ENCODE measurements around the gene PRPS1L1. TPM values are rescaled to one million over a fixed set of nuclear protein-coding genes. Genes with fewer than 3 reads are reported as not detected.

The PRPS1L1 gene
- total RNA-seq, 1 donor from 2014 or later: not detected

DNA sequence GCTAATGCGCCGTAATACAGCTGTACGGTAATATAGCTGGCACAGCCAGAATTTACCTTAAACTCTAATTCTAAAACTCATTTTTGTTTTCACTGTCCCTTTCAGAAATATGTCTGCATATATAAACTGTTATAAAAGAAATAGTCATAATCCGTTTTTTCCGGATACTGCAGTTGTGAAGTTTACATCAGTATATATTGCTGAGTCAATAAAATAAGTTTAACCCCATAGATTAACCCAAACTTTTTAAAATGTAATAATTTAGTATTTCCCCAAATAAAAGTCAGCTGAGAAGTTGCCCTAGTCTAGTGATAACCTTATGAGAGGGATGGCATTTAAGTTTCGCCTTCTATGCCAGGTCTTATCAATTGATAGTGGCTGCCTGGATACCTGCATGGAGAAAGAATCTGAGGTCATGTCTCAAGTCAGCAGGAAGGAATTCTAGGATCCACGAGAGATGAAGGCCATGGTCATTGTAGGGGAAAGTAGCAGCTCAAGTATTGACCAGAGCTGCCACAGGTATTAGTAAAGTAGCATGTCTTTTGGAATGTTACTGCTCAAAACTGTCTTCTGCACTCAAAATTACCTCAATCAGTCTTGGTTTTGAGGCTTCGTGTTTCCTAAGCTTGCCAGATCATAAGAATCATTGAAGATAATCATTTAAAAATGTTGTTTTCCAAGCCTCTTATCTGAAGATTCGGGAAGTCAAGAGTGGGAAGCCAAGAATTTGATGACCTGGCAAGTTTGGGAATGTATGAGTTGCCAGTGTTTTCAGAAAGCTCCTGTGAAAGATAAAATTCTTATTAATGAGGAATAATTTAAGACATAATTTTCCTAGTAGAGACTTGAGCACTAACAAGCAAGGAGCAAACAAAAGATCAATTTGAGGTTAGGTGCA, 10.8 kb downstream of the PRPS1L1 start:
- no peak for DNase-seq (ENCODE audit: low read depth in 2 of 2)

GRCh38 chr7:18013936-18014335, 13.7 kb downstream of the PRPS1L1 start:
- no peak for DNase-seq (ENCODE audit: low read depth in 2 of 2)

DNA sequence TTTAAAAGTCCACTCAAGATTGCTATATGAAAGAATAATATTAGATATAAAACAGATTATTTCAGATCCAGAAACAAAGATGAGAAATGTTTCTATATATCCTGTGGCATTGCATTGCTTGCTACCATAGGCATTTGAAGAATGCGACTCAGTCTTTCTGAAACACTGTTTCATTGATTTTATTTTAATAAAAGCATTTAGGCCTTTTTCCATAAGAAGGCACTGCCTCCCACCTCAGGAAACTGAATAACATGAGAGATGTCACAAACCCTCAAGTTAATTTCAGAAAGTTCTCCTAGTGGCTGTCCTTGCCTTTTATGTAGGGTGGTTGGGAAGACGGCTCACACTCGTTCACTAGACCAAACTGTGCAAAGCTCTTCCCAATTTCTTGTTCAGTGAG, 23.3 kb downstream of the PRPS1L1 start:
- no peak for DNase-seq (ENCODE audit: low read depth in 2 of 2)

DNA sequence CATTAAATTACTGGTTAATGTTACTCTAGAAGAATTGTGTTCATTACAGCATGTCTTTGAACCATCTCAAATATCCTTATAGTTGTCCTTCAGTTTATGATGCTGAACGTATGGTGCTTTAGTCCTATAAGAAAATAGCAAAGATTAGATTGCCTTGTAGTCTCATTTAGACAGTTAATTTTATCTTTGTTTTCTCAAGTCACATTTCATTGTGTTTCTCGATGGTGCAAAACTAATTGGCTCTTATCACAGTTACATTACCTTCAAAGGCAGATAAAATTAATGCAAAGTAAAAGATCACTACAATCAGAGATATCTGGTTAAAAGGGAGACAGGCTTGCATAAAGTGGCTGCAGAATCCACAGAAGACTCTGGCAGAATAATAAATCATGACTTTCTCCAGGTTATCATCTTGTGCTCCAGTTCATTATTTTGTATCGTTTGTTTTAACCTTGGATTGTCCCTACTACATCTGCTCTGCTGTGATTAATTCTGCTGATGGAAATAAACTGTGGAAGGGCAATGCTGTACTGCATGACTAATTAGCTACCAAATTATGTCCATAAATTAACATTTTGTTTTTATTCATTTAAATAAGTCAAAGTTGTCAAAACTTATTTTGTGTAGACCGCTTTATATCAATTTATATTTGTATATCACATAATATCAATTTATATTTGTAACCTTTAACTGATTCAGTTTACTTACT, 24.2 kb downstream of the PRPS1L1 start:
- no peak for DNase-seq (ENCODE audit: low read depth in 2 of 2)

DNA sequence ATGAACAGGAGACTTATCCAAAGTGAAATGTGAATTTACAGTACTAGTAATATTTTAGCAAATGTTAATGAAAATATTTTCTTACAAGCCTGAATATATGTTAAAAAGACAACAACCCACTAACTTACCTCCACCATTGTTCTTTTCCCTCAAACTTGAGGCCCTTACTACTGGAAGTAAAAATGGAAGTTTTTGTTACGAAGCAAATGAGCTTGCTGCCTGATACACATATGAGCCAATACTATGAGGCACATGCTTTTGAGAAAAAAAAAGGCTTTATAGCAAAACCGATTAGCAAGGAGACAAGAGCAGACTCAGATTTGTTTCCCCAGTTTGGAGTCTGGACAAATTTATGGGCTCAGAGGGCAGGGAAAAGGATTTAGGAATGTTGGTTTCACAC, 29.0 kb downstream of the PRPS1L1 start:
- DNase-seq (ENCODE audit: low read depth in 2 of 2): no peak

DNA sequence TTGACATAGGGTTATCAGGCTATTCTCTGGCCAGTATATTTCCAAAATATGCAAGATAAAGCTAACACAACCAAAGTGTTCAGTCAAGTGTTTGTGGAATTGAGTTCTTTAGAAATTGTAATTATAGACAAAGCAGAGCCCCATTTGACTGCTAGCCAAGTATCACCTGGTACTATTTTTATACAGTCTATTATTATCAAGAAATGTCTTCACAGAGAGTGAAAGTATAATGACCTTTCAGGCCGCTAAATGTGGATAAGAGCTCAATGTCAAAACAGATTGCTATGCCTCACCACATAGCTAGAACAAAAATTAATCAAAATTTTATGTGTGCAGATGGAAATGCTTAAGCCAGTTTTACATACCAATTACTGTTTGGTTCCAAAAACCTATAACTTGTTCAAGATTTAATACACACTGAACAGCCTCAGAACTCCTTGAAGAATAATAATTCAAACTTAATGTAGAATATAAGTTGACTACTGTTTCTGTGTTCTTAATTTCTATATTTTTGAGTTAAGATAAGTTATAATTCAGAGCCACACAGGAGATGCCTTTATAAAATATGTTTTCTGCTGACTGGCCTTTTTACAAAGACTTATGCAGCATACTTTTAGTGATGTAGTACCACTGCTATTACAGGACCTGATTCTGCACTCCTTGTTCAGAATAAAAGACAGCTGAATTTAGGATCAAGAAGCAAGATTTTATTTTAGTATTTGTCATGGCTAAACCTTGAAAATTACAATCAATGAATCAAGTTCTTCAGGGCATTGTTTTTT, 31.0 kb downstream of the PRPS1L1 start:
- DNase-seq (ENCODE audit: low read depth in 2 of 2): no peak

DNA sequence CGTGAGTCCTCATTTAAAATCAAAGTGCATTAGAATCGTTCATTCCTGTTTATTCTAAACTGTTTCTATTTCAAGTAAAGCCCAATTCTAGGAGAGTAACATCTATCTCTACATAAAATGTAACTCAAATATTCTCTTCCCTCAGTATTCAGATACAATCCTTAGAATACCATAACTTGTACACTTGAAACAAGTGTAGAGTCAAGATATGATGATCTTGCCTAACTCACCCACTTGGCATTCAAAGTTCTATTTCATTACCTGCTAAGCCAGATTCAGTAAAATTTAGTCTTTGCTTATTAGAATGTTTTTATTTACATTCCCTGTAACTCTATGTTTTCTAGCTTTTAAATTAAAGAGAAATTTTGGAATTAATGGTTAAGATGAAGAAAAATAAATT, 31.6 kb downstream of the PRPS1L1 start:
- no peak for DNase-seq (ENCODE audit: low read depth in 2 of 2)

DNA sequence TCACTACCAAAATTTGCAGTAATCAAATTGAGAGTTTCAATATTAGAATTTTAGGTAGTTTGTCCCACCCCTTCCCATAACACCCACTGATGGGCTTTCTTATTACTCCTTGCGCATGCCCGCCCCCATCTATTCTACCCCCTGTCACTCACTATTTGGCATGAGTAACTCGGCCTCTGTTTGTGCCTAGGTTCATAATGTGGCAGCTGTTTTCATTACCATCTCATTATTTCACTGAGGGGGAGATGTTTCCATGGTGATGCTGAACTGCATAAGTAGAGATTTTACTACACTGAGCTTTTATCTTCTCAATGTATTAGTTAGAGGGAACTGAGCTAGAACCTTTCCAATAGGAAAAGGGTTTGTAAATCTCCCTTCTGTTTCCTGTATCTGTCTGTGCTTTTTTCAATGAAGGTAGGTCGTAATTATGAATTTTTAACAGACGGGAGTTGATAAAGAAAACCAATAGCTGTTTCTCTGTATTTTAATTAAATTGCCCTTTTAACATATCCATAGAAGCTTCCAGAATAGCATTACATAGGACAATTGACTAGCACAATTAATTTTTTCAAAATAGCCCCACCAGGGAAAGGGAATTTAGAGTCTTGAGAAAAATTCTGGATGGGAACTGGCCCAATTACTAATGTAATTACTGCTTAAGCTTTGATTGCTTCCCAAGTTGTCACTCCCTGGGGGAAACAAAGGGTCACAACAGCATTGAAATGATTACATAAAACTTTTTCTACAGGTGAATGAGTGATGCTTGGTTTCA, 33.4 kb downstream of the PRPS1L1 start:
- no peak for DNase-seq (ENCODE audit: low read depth in 2 of 2)

DNA sequence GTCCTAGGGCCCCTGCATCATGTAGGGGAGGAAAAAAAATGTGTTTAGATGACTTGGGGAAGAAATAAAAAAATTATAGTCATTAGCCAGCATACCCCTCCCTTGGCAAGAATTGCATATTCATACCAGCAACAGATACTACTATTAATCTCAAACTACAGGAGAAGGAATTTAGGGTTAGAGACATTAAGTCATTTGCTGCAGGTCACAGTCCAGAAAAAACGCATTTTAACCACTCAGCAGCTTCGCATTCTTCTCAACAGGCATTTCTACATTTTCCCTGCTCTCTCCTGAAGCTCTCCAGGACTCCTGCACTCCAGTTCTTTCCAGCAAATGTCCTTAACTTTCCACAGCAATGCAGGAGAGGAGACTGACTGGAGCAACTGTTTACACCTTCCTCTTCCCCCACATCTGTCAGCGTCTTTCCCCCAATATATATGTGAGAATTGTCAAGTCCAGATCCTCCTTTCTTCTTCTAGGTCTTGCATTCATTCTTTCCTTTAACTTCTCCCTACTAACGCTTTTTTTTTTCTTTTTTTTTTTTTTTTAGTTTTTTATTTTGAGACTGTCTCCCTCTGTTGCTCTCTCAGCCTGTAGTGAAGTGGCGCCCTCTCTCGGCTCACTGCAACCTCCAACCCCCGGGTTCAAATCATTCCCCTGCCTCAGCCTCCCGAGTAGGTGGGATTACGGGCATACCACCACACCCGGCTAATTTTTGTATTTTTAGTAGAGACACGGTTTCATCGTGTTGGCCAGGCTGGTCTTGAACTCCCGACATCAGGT, 35.6 kb downstream of the PRPS1L1 start:
- DNase-seq (ENCODE audit: low read depth in 2 of 2): no peak

GRCh38 chr7:17990761-17991160, 36.9 kb downstream of the PRPS1L1 start:
- DNase-seq (ENCODE audit: low read depth in 2 of 2): no peak

GRCh38 chr7:17989546-17989945, 38.1 kb downstream of the PRPS1L1 start:
- peak in 1 of 2 donors; percentile 32 for DNase-seq (ENCODE audit: low read depth in 2 of 2)

- DNase-seq (ENCODE audit: low read depth in 2 of 2): no peak
Observed at GRCh38 chr7:17988858-17989257, 38.8 kb downstream of the PRPS1L1 start.

DNA sequence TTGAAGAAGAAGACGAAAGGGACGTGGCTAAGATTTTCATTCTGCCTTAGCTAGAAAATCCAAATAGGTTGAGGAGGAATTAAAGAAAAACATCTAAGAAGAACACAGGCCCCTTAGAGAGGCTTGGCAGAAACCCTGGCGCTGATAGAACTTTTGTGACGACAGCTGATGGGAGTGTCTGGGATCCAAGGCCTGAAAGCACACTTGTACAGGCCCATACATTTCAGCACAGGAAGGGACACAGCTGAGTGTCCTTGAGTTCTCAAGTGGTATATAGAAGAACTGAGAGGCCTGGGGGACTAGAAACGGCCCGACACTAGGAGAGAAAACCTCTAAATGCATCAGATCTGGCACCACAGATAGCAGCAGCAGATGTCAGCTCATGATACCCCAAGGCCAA, 39.5 kb downstream of the PRPS1L1 start:
- no peak for DNase-seq (ENCODE audit: low read depth in 2 of 2)

GRCh38 chr7:17986851-17987250, 40.8 kb downstream of the PRPS1L1 start:
- no peak for DNase-seq (ENCODE audit: low read depth in 2 of 2)

DNA sequence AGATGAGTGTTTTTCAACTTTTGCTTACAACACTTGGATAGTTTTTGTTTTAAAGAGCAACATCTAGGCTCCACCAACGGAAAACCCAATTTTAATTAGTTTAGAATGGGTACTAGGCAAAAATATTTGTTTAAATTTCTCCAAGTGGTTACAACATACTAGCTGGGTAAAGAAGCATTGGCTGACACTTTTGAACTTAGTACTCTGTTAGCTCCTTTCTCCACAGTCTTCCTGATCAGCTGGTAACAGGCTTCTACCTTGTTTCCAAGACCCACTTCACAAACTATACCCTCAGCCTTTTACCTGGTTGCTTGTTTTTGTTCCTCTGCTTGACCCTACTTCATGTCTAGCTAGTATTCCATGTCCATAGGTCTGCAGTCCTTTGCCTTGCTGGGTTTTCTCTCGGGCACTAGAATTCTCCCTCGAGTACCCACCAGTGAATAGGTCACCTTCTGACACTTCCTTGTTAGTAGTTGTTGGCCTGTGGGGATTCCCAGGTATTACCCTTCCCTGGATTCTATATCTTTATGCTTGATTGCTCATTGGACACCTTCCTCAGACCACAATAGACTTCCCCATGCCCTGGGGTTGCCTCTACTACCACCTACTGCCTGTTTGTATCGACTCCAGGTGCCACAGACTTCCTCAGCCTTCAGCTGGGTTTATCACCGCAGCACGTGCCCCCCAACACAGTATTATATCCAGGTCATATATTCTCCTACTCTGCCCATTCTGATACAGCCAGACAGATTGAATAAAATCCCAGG, 42.0 kb downstream of the PRPS1L1 start:
- no peak for DNase-seq (ENCODE audit: low read depth in 2 of 2)

- DNase-seq (ENCODE audit: low read depth in 2 of 2): no peak
Observed at GRCh38 chr7:17984288-17984687, 43.4 kb downstream of the PRPS1L1 start.

GRCh38 chr7:17983221-17984062, 44.2 kb downstream of the PRPS1L1 start:
- DNase-seq (ENCODE audit: low read depth in 2 of 2): no peak

- DNase-seq (ENCODE audit: low read depth in 2 of 2): no peak
Observed at GRCh38 chr7:17976952-17977351, 50.7 kb downstream of the PRPS1L1 start.

Data from dermis microvascular lymphatic vessel endothelial cell (primary cell).